SJCRH30 (cell line): Measurements from ENCODE around the gene IFITM2. TPM values are rescaled to one million over a fixed set of nuclear protein-coding genes. Genes with fewer than 3 reads are reported as not detected.
"Not testable (repeated sequence)": the region's sequence is repeated elsewhere in the genome, so short reads cannot be mapped to it uniquely, and the experiment has no call there.

ENCODE experiments used
- DNase-seq, 2 experiments: peaks; one replicate each; pipeline ENCODE4 v3.0.0-alpha.2; 2015 to 2020
- H3K27ac ChIP-seq: fragments of 250-450 bp; sonication (Bioruptor Pico); 2 replicates; pipeline ENCODE4 v1.5.1; 2020; ENCODE audit warnings: mild to moderate bottlenecking, moderate library complexity
- H3K27me3 ChIP-seq: fragments of 250-450 bp; sonication (Bioruptor Pico); 2 replicates; pipeline ENCODE4 v1.5.1; 2020; ENCODE audit warnings: mild to moderate bottlenecking, moderate library complexity
- H3K36me3 ChIP-seq: fragments of 250-450 bp; sonication (Bioruptor Pico); 2 replicates; pipeline ENCODE4 v1.5.1; 2020; ENCODE audit warnings: mild to moderate bottlenecking, moderate library complexity
- H3K4me1 ChIP-seq: fragments of 250-450 bp; sonication (Bioruptor Pico); 2 replicates; pipeline ENCODE4 v1.5.1; 2020; ENCODE audit warnings: mild to moderate bottlenecking, moderate library complexity
- H3K4me3 ChIP-seq: fragments of 250-450 bp; sonication (Bioruptor Pico); 2 replicates; pipeline ENCODE4 v1.5.1; 2020; ENCODE audit warnings: mild to moderate bottlenecking, moderate library complexity
- H3K9me3 ChIP-seq: fragments of 250-450 bp; sonication (Bioruptor Pico); replicated peaks from 2 replicates; pipeline ENCODE4 v1.5.1; 2020; ENCODE audit warnings: mild to moderate bottlenecking, moderate library complexity
- total RNA-seq: library from RNA; depleted of rRNA; stranded (reverse); fragments of >200 nt; shearing (Covaris generic); gene quantifications from 2 replicates; pipeline ENCODE4 v1.2.3, GENCODE V29; 2014; rRNA removed

The IFITM2 gene
- 38.4 and 40.0 TPM in 2 replicates for total RNA-seq

GRCh38 chr11:307766-308708 is at the start of gene IFITM2:
TSS of gene IFITM2 (plus strand) at chr11:307816. CDS start at chr11:308193, 377 bp downstream.
- peak; percentile 72 to 86 for DNase-seq
- Histone ChIP-seq H3K4me1 (peaks cover 10% of the 10 kb centered on the region), H3K27ac (peak within 1 kb of the TSS; percentile 63; the same call in 1 of the 2 replicates), H3K4me3 (peak within 1 kb of the TSS; percentile 59)
- not testable (repeated sequence) for H3K9me3 ChIP-seq, H3K36me3 ChIP-seq, H3K27me3 ChIP-seq

DNA sequence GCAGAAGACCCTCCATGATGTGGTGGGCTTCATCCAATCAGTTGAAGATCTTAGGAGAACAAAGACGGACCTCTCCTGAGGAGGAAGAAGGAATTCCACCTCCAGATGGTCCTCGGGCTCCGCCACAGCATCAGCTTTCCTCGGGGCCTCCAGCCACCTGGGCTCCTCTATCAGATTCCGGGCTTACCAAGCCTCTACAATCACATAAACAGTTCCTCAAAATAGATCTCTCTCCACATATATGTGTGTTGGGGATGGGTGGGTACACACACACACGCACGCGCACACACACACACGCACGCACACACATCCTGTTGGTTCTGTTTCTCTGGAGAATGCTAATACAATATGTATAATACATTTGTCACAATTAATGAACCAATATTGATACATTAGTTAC is 48.2 kb upstream of the IFITM2 start:
- Histone ChIP-seq H3K27ac (no peak overlapping the region), H3K4me3 (no peak overlapping the region), H3K9me3 (no peaks in the 10 kb centered on the region), H3K4me1 (no peaks in the 10 kb centered on the region), H3K36me3 (no peaks in the 10 kb centered on the region), H3K27me3 (no peaks in the 10 kb centered on the region)
- no peak for DNase-seq

DNA sequence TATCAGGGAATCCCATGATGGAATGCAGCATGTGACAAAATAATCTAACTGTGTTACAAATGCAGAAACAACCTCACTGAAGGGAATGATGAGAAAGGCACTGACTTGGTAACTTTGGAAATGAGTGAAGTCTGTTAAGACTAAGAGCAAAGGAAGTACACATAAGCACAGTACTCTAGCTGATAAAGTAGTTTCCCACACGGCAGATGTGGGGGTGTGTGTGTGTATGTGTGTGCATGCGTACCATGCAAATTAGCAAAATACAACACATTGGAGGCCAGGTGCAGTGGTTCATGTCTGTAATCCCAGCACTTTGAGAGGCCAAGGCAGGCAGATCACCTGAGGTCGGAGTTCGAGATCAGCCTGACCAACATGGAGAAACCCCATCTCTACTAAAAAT is 46.0 kb upstream of the IFITM2 start:
- H3K9me3 ChIP-seq = peaks cover 2% of the 10 kb centered on the region
- H3K27ac ChIP-seq = no peak overlapping the region
- H3K4me1 ChIP-seq = no peaks in the 10 kb centered on the region
- DNase-seq = no peak
- no peaks in the 10 kb centered on the region for H3K36me3 ChIP-seq
- no peak overlapping the region for H3K4me3 ChIP-seq
- no peaks in the 10 kb centered on the region for H3K27me3 ChIP-seq

GRCh38 chr11:266676-267439 is 40.8 kb upstream of the IFITM2 start:
- Histone ChIP-seq H3K4me3 (no peak overlapping the region), H3K9me3 (peaks cover 3% of the 10 kb centered on the region), H3K36me3 (no peaks in the 10 kb centered on the region), H3K27me3 (no peaks in the 10 kb centered on the region), H3K27ac (no peak overlapping the region), H3K4me1 (peaks cover 4% of the 10 kb centered on the region; the same call in 1 of the 2 replicates)
- no peak for DNase-seq

- no peak for DNase-seq
- Histone ChIP-seq H3K27ac (no peak overlapping the region), H3K4me1 (peaks cover 6% of the 10 kb centered on the region), H3K9me3 (peaks cover 3% of the 10 kb centered on the region), H3K27me3 (no peaks in the 10 kb centered on the region), H3K4me3 (no peak overlapping the region), H3K36me3 (no peaks in the 10 kb centered on the region)
Measured at GRCh38 chr11:267491-267994, 40.1 kb upstream of the IFITM2 start.

GRCh38 chr11:268716-269145 is 38.9 kb upstream of the IFITM2 start:
- not testable (repeated sequence) for H3K9me3 ChIP-seq, H3K36me3 ChIP-seq, H3K27me3 ChIP-seq, H3K27ac ChIP-seq
- Histone ChIP-seq H3K4me1 (peaks cover 12% of the 10 kb centered on the region), H3K4me3 (peak overlapping the region; percentile 46)
- peak; percentile 70 to 77 for DNase-seq

DNA sequence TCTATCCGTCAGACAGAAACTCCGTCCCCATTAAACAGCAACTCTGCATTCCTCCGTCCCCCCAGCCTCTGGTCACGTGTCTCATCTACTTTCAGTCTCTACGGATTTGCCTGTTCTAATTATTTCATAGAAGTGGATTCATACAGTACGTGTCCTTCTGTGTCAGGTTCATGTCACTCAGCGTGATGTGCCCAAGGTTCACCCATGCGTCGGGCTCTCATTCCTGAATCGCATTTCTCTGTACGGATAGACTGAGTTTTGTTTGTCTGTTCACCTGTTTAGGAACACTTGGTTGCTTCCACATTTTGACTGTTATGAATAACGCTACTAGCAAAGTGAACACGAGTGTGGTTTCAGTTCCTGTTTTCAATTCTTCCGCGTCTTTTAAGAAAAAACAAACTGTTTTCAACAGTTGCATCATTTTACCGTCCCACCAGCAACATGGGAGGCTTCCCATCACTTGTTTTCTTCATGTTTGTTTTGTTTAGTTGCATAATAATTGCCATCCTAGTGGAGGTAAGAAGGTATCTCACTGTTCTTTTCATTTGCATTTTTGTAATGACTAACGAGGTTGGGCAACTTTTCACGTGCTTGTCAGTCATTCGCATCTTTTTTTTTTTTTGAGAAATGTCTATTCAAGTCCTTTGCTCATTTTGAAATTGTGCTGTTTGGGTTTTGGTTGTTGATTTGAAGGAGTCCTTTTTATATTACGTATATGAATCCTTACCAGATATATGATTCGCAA is 38.3 kb upstream of the IFITM2 start:
- Histone ChIP-seq H3K4me1 (peaks cover 12% of the 10 kb centered on the region), H3K27ac (no peak overlapping the region), H3K9me3 (peaks cover 3% of the 10 kb centered on the region), H3K36me3 (no peaks in the 10 kb centered on the region), H3K4me3 (peak overlapping the region; percentile 46), H3K27me3 (no peaks in the 10 kb centered on the region)
- DNase-seq = peak in 1 of 2 experiments; percentile 58

DNA sequence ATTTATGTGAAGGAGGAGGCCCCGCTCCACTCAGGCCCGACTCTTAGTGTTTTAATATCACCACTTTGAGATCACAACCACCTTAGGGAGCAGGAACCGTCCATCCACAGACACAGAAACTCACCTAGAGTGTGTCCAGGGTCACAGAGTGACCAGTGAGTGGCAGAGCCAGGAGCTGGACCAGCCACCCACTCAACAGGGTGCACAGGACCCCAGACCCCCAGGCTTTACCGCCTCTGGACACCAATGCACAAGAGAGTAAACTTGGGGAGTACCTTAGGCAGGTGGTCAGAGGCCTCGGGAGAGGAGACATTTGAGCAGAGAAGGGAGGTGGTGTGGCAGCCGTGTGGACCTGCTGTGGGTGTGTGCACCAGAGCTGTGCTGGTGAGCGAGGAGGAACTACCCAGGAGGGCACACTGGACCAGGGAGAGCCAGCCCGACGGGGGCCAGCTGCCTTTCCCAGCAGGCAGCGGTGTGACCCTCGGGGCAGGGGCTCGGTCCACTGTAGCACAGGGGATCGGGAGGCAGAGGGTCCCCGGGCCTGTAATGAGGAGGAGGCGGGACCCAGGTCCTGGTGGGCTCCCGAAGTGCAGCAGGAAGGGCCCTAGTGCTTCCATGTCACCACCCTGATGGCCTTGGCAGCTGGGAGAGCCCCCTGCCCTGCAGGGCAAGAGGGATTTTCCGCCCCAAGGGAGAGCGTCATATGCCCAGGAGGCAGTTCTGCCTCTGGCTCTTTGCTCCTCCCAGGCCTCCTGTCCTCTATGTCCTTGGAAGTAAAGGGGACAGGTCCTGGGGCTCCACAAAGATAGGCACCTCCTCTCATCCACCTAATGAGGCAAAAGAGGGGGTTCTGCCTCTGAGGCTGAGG is 36.9 kb upstream of the IFITM2 start:
- peaks cover 3% of the 10 kb centered on the region for H3K9me3 ChIP-seq
- H3K4me3 ChIP-seq = no peak overlapping the region
- H3K27ac ChIP-seq = no peak overlapping the region
- DNase-seq = no peak
- H3K4me1 ChIP-seq = peaks cover 12% of the 10 kb centered on the region
- H3K27me3 ChIP-seq = no peaks in the 10 kb centered on the region
- H3K36me3 ChIP-seq = no peaks in the 10 kb centered on the region

GRCh38 chr11:271319-271715 is 36.3 kb upstream of the IFITM2 start:
- DNase-seq = no peak
- Histone ChIP-seq H3K36me3 (no peaks in the 10 kb centered on the region), H3K9me3 (peaks cover 7% of the 10 kb centered on the region), H3K27ac (no peak overlapping the region), H3K4me1 (peaks cover 12% of the 10 kb centered on the region), H3K4me3 (no peak overlapping the region), H3K27me3 (no peaks in the 10 kb centered on the region)

DNA sequence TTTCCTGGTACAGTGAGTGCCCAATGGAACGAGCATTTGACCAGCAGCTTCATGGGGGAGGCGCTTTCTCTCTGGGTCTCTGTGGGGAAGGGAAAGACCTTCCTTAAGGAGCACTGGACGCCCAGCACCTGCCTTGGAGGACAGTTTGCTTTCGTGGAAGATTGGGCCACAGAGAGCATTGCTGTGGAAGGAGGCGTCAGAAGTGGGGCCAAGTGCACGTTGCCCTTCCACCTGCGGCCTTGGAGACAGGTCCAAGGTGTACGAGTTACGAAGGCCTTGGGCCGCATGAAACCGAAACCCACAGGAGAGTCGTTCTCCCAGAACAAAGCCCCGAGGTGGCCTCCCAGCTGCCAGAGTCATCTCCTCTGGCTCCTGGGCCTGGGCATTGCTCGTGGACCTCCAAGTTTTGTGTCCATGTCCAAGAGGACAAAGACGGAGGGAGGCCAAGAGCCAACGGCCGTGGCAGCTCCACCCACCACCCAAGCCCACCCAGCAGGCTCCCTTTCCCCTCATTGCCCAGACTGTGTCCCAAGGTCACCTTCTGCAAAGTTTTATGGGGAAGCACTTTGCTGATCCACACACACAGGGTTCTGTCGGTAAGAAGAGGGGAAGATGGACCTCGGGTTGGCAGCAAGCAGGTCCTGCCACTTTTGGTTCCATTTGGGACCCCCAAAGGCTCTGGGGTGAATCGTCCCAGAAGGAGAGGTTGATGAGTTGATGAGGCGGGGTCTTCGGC is 35.3 kb upstream of the IFITM2 start:
- Histone ChIP-seq H3K4me1 (peaks cover 12% of the 10 kb centered on the region), H3K27ac (peak overlapping the region; percentile 22), H3K36me3 (no peaks in the 10 kb centered on the region), H3K4me3 (no peak overlapping the region), H3K9me3 (0 out of 2 replicates have a peak, but pooled peaks cover 4% of the 10 kb centered on the region), H3K27me3 (no peaks in the 10 kb centered on the region)
- no peak for DNase-seq

- H3K27me3 ChIP-seq = no peaks in the 10 kb centered on the region
- no peaks in the 10 kb centered on the region for H3K36me3 ChIP-seq
- H3K9me3 ChIP-seq = 0 out of 2 replicates have a peak, but pooled peaks cover 4% of the 10 kb centered on the region
- H3K4me1 ChIP-seq = peaks cover 12% of the 10 kb centered on the region
- peak in 1 of 2 experiments; percentile 49 for DNase-seq
- H3K4me3 ChIP-seq = no peak overlapping the region
- peak overlapping the region; percentile 22 for H3K27ac ChIP-seq
Measured at GRCh38 chr11:272931-273198, 34.8 kb upstream of the IFITM2 start.

DNA sequence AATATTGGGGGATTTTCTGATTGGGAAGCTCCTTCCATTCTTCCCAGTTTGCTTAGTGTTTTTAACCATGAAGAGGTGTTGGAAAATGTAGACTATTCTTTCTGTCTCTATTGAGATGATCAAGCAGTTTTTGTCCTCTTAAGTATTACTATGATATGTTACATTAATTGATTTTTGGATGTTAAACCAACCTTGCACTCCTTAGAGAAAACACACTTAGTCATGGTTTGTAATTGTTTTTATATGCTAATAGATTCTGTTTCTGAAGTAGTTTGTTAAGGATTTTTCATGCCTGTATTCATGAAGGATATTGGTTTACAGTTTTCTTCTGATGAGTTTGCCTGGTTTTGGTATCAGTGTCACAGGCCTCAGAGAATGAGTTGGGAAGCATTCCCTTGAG is 31.4 kb upstream of the IFITM2 start:
- Histone ChIP-seq H3K4me1 (peaks cover 8% of the 10 kb centered on the region), H3K9me3 (0 out of 2 replicates have a peak, but pooled peaks cover 4% of the 10 kb centered on the region), H3K27ac (no peak overlapping the region), H3K27me3 (no peaks in the 10 kb centered on the region), H3K36me3 (no peaks in the 10 kb centered on the region), H3K4me3 (no peak overlapping the region)
- no peak for DNase-seq
